ENCODE data around the gene FAM107B.

Gene FAM107B

GRCh38 chr10:14476641-14477407, 297.9 kb downstream of the FAM107B start:
- DNase-seq: peak; percentile 57

GRCh38 chr10:14476006-14476405, 298.7 kb downstream of the FAM107B start:
- DNase-seq: no peak

GRCh38 chr10:14474656-14475055, 300.0 kb downstream of the FAM107B start:
- peak; percentile 46 for DNase-seq

GRCh38 chr10:14470920-14471319, 303.8 kb downstream of the FAM107B start:
- DNase-seq: no peak

GRCh38 chr10:14468726-14469125, 306.0 kb downstream of the FAM107B start:
- no peak for DNase-seq

Data from femur (tissue), 1 donor.